ENCODE measurements around the gene CARD16. TPM values are rescaled to one million over a fixed set of nuclear protein-coding genes. Genes with fewer than 3 reads are reported as not detected.

CARD16 gene
- total and polyA plus RNA-seq, 12 donors = 4.8 to 31.7 (median 8.0) TPM

GRCh38 chr11:104999721-105000120 is 45.4 kb downstream of the CARD16 start:
- no peak overlapping the region for H3K27ac ChIP-seq
- H3K4me3 ChIP-seq = no peak overlapping the region
- DNase-seq (no peak), ATAC-seq (no peak)
- 88 to 97% methylated on average over 1 of the region's 1 CpG for WGBS, 2 donors
- no peaks in the 10 kb centered on the region for H3K36me3 ChIP-seq
- H3K4me1 ChIP-seq = no peaks in the 10 kb centered on the region
- H3K27me3 ChIP-seq = no peaks in the 10 kb centered on the region
- intact Hi-C loops (cut with DNase I) = loop anchor here in 1 of 10 donors (10.0 kb wide), 1 partner anchor 55 kb away; no protein-coding TSS in a partner anchor
- TF ChIP-seq CTCF (IDR thresholded peaks at IDR 0.05) = no peak
- no peaks in the 10 kb centered on the region for H3K9me3 ChIP-seq

GRCh38 chr11:104997288-104997687 is 47.8 kb downstream of the CARD16 start:
- intact Hi-C loops (cut with DNase I) = loop anchor here in 1 of 10 donors (10.0 kb wide), 1 partner anchor 52 kb away; no protein-coding TSS in a partner anchor
- no peaks in the 10 kb centered on the region for H3K27me3 ChIP-seq
- no peaks in the 10 kb centered on the region for H3K9me3 ChIP-seq
- ATAC-seq = no peak
- DNase-seq = no peak
- no peak overlapping the region for H3K4me3 ChIP-seq
- WGBS, 2 donors = 56 to 63% methylated on average over 6 of the region's 6 CpGs
- peak in 1 of 9 donors; percentile 34 for TF ChIP-seq CTCF (IDR thresholded peaks at IDR 0.05)
- no peaks in the 10 kb centered on the region for H3K36me3 ChIP-seq
- no peak overlapping the region for H3K27ac ChIP-seq
- peaks cover 0 to 2% (median 0%) of the 10 kb centered on the region in 9 donors for H3K4me1 ChIP-seq

- intact Hi-C loops (cut with DNase I) = loop anchor here in 1 of 10 donors (10.0 kb wide), 1 partner anchor 50 kb away; no protein-coding TSS in a partner anchor
- Histone ChIP-seq H3K27me3 (no peaks in the 10 kb centered on the region), H3K9me3 (no peaks in the 10 kb centered on the region), H3K36me3 (no peaks in the 10 kb centered on the region), H3K27ac (peak overlapping the region in 1 of 10 donors; percentile 8), H3K4me3 (no peak overlapping the region), H3K4me1 (peaks cover 0 to 3% (median 0%) of the 10 kb centered on the region in 9 donors)
- TF ChIP-seq CTCF (IDR thresholded peaks at IDR 0.05) = no peak
- DNase-seq (peak in 1 of 2 donors; percentile 8), ATAC-seq (peak in 2 of 8 donors; percentile 29 to 50)
- 56 to 78% methylated on average over 2 of the region's 2 CpGs for WGBS, 2 donors
These were observed 50.1 kb downstream of the CARD16 start for GRCh38 chr11:104995001-104995408.

GRCh38 chr11:104992781-104993180 is 52.4 kb downstream of the CARD16 start:
- intact Hi-C loops (cut with DNase I) = loop anchor here in 2 of 10 donors (5.0 to 10.0 kb wide), 2 partner anchors 35 to 48 kb away; no protein-coding TSS in a partner anchor
- Histone ChIP-seq H3K9me3 (peaks cover 0 to 21% (median 9%) of the 10 kb centered on the region in 11 donors), H3K4me3 (no peak overlapping the region), H3K36me3 (no peaks in the 10 kb centered on the region), H3K4me1 (peaks cover 0 to 3% (median 0%) of the 10 kb centered on the region in 9 donors), H3K27me3 (no peaks in the 10 kb centered on the region), H3K27ac (peak overlapping the region in 2 of 10 donors; percentile 29 to 41)
- WGBS, 2 donors = 67 to 76% methylated on average over 1 of the region's 1 CpG
- peak in 1 of 8 donors; percentile 44 for ATAC-seq
- no peak for TF ChIP-seq CTCF (IDR thresholded peaks at IDR 0.05)
- no peak for DNase-seq

Data from heart right ventricle (tissue), 16 donors.